SK-N-SH (cell line): ENCODE results near the gene AR.

Source experiments
- CTCF ChIP-seq: fragments of 200-600 bp; sonication (generic); IDR thresholded peaks from 2 replicates; pipeline ENCODE4 v1.6.1; 2017; ENCODE audit warnings: antibody characterized with exemption, mild to moderate bottlenecking, moderate library complexity
- EP300 ChIP-seq, 2 experiments: IDR thresholded peaks; 2 replicates each; pipeline versions ENCODE4 v1.4.0 to v1.6.1; 2012; ENCODE audit warnings: borderline replicate concordance in 1 of 2, low read depth in 1 of 2, low read length in 1 of 2
- EZH2phosphoT487 ChIP-seq: fragments of 200-600 bp; sonication (generic); IDR thresholded peaks from 2 replicates; pipeline ENCODE4 v1.6.1; 2017; ENCODE audit warnings: low read depth, mixed run types, mild to moderate bottlenecking, antibody characterized with exemption, moderate library complexity, borderline replicate concordance
- MEF2A ChIP-seq: IDR thresholded peaks from 2 replicates; pipeline ENCODE4 v1.4.0; 2012; ENCODE audit warnings: low read depth, borderline replicate concordance
- RAD21 ChIP-seq: IDR thresholded peaks from 2 replicates; pipeline ENCODE4 v1.6.1; 2012; ENCODE audit warnings: mild to moderate bottlenecking, low read length
- RFX5 ChIP-seq: IDR thresholded peaks from 2 replicates; pipeline ENCODE4 v1.6.1; 2012; ENCODE audit warnings: mild to moderate bottlenecking, improper control_type of control experiment, low read length
- SIN3A ChIP-seq: IDR thresholded peaks from 2 replicates; pipeline ENCODE4 v1.6.1; 2012; ENCODE audit warnings: low read depth, mild to moderate bottlenecking, low read length, moderate library complexity, borderline replicate concordance
- SMC3 ChIP-seq: IDR thresholded peaks from 2 replicates; pipeline ENCODE4 v1.6.1; 2012; ENCODE audit warnings: low read depth, low read length, improper control_type of control experiment
- TEAD4 ChIP-seq: IDR thresholded peaks from 2 replicates; pipeline ENCODE4 v1.4.0; 2012; ENCODE audit warnings: mild to moderate bottlenecking, borderline replicate concordance; ENCODE audit not compliant: insufficient read depth
- USF2 ChIP-seq: fragments of 150-350 bp; IDR thresholded peaks from 2 replicates; pipeline ENCODE4 v1.6.1; 2017; ENCODE audit warnings: antibody characterized with exemption, low read length, low read depth, borderline replicate concordance
- TF ChIP-seq, protein P1 (sequence below): IDR thresholded peaks from 2 replicates; pipeline ENCODE4; 2012

DNA sequence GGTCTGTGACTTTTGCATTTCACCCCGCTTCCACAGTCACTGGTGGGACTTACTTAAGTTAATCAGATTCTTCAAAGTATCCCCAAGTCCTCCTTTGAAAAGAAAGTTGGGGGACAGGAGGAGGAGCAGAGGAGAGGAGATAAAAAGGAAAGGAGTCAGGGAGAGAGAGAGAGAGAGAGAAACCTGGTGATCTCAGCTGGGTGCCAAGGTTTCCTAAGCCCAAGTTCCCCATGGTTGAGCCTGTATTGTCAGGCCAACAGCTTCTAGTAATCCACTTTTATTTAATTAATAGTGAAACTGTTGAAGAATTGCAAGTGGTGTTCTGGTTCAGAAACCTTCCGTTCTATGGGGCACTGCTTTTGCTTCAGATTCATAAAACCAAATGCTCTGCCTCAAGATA is 91.6 kb downstream of the AR start:
- TF ChIP-seq TEAD4 (no peak), CTCF (no peak), USF2 (no peak), EZH2phosphoT487 (no peak), SIN3A (no peak), EP300 (IDR thresholded peaks at IDR 0.05; ENCODE audit: borderline replicate concordance in 1 of 2, low read depth in 1 of 2, low read length in 1 of 2) (no peak), RFX5 (no peak), SMC3 (no peak), RAD21 (no peak), MEF2A (no peak)
- TF ChIP-seq, protein P1, sequence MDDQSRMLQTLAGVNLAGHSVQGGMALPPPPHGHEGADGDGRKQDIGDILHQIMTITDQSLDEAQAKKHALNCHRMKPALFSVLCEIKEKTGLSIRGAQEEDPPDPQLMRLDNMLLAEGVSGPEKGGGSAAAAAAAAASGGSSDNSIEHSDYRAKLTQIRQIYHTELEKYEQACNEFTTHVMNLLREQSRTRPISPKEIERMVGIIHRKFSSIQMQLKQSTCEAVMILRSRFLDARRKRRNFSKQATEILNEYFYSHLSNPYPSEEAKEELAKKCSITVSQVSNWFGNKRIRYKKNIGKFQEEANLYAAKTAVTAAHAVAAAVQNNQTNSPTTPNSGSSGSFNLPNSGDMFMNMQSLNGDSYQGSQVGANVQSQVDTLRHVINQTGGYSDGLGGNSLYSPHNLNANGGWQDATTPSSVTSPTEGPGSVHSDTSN, result no peak
